NCI-H128 (cell line): ENCODE data around the gene AGPAT3.

Experiments
- DNase-seq: peaks from one replicate; lab custom pipeline; 2025; ENCODE audit not compliant: unreplicated experiment; lab: John Stamatoyannopoulos, UW

AGPAT3 gene

GRCh38 chr21:43972850-43973633 lies 108.0 kb downstream of the AGPAT3 start:
- no peak for DNase-seq

- DNase-seq, result no peak
Observed at GRCh38 chr21:43973634-43973955, 108.6 kb downstream of the AGPAT3 start.

- no peak for DNase-seq
Observed at GRCh38 chr21:43974791-43975468, 109.9 kb downstream of the AGPAT3 start.

GRCh38 chr21:43975469-43976098 lies 110.6 kb downstream of the AGPAT3 start:
- no peak for DNase-seq

GRCh38 chr21:43976661-43977060 lies 111.6 kb downstream of the AGPAT3 start:
- DNase-seq, result no peak

- DNase-seq, result no peak
Observed at GRCh38 chr21:43978060-43978459, 113.0 kb downstream of the AGPAT3 start.

GRCh38 chr21:43979654-43980053 lies 114.6 kb downstream of the AGPAT3 start:
- no peak for DNase-seq

GRCh38 chr21:43981151-43981870 lies 116.3 kb downstream of the AGPAT3 start:
- DNase-seq, result no peak

- DNase-seq, result no peak
Observed at GRCh38 chr21:43981871-43982210, 116.8 kb downstream of the AGPAT3 start.

- DNase-seq, result no peak
Observed at GRCh38 chr21:43982489-43983078, 117.6 kb downstream of the AGPAT3 start.

GRCh38 chr21:43983390-43983789 lies 118.4 kb downstream of the AGPAT3 start:
- no peak for DNase-seq

GRCh38 chr21:43983860-43984420 lies 118.9 kb downstream of the AGPAT3 start:
- DNase-seq, result no peak

- DNase-seq, result no peak
Observed at GRCh38 chr21:43984905-43985689, 120.1 kb downstream of the AGPAT3 start.

GRCh38 chr21:43985690-43986251 lies 120.7 kb downstream of the AGPAT3 start:
- DNase-seq, result no peak

- no peak for DNase-seq
Observed at GRCh38 chr21:43986544-43987451, 121.8 kb downstream of the AGPAT3 start.

- no peak for DNase-seq
Observed at GRCh38 chr21:43987509-43987908, 122.5 kb downstream of the AGPAT3 start.

- no peak for DNase-seq
Observed at GRCh38 chr21:43988016-43988415, 123.0 kb downstream of the AGPAT3 start.

- no peak for DNase-seq
Observed at GRCh38 chr21:43988506-43989230, 123.6 kb downstream of the AGPAT3 start.
